Mesendoderm (in vitro differentiated cells): ENCODE results near the gene KIF16B.

Experiments used
- DNase-seq: peaks from one replicate; pipeline ENCODE4 v3.0.0; 2013
- H2AK5ac ChIP-seq: 2 replicates; pipeline ENCODE4 v1.6.1; 2013; ENCODE audit warnings: low read length, inconsistent platforms
- H2BK120ac ChIP-seq: 2 replicates; pipeline ENCODE4 v1.6.1; 2013; ENCODE audit warnings: low read depth, mild to moderate bottlenecking, low read length, moderate library complexity, mixed read lengths
- H2BK15ac ChIP-seq: replicated peaks from 2 replicates; pipeline ENCODE4 v1.6.1; 2013; ENCODE audit warnings: low read depth, mild to moderate bottlenecking, moderate library complexity
- H2BK5ac ChIP-seq: 2 replicates; pipeline ENCODE4 v1.6.1; 2013; ENCODE audit warnings: low read length, inconsistent platforms
- H3K18ac ChIP-seq: 2 replicates; pipeline ENCODE4 v1.6.1; 2013; ENCODE audit warnings: mild to moderate bottlenecking, low read length, mixed read lengths
- H3K23ac ChIP-seq: one replicate; pipeline ENCODE4 v1.6.1; 2013; ENCODE audit warnings: low read length
- H3K27ac ChIP-seq: 2 replicates; pipeline ENCODE4 v1.5.1; 2013; ENCODE audit warnings: low read depth, mild to moderate bottlenecking, inconsistent platforms, low read length, moderate library complexity
- H3K27me3 ChIP-seq: 2 replicates; pipeline ENCODE4 v1.6.1; 2013; ENCODE audit warnings: low read length, control low read depth, mild to moderate bottlenecking, inconsistent platforms; ENCODE audit not compliant: insufficient read depth, poor library complexity
- H3K36me3 ChIP-seq: 2 replicates; pipeline ENCODE4 v1.6.1; 2013; ENCODE audit warnings: low read length, inconsistent platforms; ENCODE audit not compliant: control insufficient read depth, insufficient read depth
- H3K4ac ChIP-seq: one replicate; pipeline ENCODE4 v1.6.1; 2013; ENCODE audit warnings: low read depth, mild to moderate bottlenecking, low read length, moderate library complexity
- H3K4me1 ChIP-seq: 2 replicates; pipeline ENCODE4 v1.6.1; 2013; ENCODE audit warnings: low read depth, low read length, inconsistent platforms; ENCODE audit not compliant: control insufficient read depth
- H3K4me2 ChIP-seq: 2 replicates; pipeline ENCODE4 v1.6.1; 2013; ENCODE audit warnings: low read length
- H3K4me3 ChIP-seq: 2 replicates; pipeline ENCODE4 v1.5.1; 2013; ENCODE audit warnings: mild to moderate bottlenecking, low read length
- H3K56ac ChIP-seq: one replicate; pipeline ENCODE4 v1.6.1; 2013; ENCODE audit warnings: low read length
- H3K79me1 ChIP-seq: 2 replicates; pipeline ENCODE4 v1.6.1; 2013; ENCODE audit warnings: low read length, inconsistent platforms
- H3K79me2 ChIP-seq: 2 replicates; pipeline ENCODE4 v1.6.1; 2013; ENCODE audit warnings: mild to moderate bottlenecking, low read length; ENCODE audit not compliant: control insufficient read depth, insufficient read depth
- H3K9ac ChIP-seq: 2 replicates; pipeline ENCODE4 v1.6.1; 2013; ENCODE audit warnings: low read length, inconsistent platforms
- H4K5ac ChIP-seq: one replicate; pipeline ENCODE4 v1.6.1; 2013; ENCODE audit warnings: low read length
- H4K8ac ChIP-seq: one replicate; pipeline ENCODE4 v1.6.1; 2013; ENCODE audit warnings: low read depth, mild to moderate bottlenecking, control low read depth, low read length, moderate library complexity
- WGBS: extraction: QIAGEN DNeasy Blood & Tissue Kit; methylation state at CpG from one replicate; pipeline ENCODE4 v1.1.7; 2013; ENCODE audit warnings: low lambda C conversion rate, missing lambda C conversion rate; ENCODE audit not compliant: insufficient coverage; ENCODE audit errors: extremely low coverage; 5-methylcytosine and 5-hydroxymethylcytosine counted together

KIF16B gene

DNA sequence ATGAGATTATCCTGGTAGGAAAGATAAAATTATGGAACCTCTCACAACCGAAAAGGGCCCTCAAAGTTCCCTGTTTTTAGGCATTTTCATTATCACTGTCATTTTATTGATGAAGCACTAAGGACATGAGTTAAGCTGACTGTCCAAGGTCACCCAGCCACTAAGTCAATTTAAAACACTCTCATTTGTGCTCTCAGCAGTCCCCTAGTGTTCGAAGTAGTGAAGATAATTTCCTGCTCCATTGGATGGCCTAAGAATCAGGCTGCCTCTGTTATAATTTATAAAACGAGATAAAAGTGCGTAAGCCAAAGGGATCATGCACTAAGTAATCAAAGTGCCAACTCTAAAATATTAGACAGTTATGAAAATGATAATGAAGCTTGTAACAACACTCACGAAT is 169.1 kb downstream of the KIF16B start:
- no peak overlapping the region for H2AK5ac ChIP-seq
- DNase-seq = no peak
- no CpG with 5 or more reads among the region's 5 CpGs for WGBS
- no peaks in the 10 kb centered on the region for H3K79me2 ChIP-seq
- H2BK5ac ChIP-seq = no peak overlapping the region
- H3K4ac ChIP-seq = no peak overlapping the region
- no peak overlapping the region for H3K18ac ChIP-seq
- H3K27me3 ChIP-seq = no peaks in the 10 kb centered on the region
- H4K8ac ChIP-seq = no peak overlapping the region
- no peaks in the 10 kb centered on the region for H3K4me1 ChIP-seq
- no peak overlapping the region for H3K4me2 ChIP-seq
- H2BK120ac ChIP-seq = no peak overlapping the region
- no peak overlapping the region for H3K4me3 ChIP-seq
- no peak overlapping the region for H3K23ac ChIP-seq
- no peaks in the 10 kb centered on the region for H3K36me3 ChIP-seq
- H3K9ac ChIP-seq = no peak overlapping the region
- no peak overlapping the region for H3K56ac ChIP-seq
- H2BK15ac ChIP-seq = no peak overlapping the region
- H4K5ac ChIP-seq = no peak overlapping the region
- no peaks in the 10 kb centered on the region for H3K79me1 ChIP-seq
- no peak overlapping the region for H3K27ac ChIP-seq

DNA sequence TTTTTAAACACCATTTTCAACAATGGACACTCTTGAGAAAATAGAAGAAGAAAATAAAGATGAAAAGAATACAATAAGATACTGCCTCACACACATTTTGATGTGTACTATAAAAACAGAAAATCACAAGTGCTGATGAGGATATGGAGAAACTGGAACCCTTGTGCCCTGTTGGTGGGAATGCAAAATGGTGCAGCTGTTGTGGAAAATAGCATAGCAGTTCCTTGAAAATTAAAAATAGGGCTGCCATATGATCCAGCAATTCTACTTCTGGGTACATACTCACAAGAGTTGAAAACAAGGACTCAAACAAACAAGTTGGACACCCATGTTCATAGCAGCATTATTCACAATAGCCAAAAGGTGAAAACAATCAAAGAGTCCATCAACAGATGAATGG is 173.0 kb downstream of the KIF16B start:
- no peak overlapping the region for H2AK5ac ChIP-seq
- H3K18ac ChIP-seq = no peak overlapping the region
- H3K4ac ChIP-seq = no peak overlapping the region
- H3K4me1 ChIP-seq = no peaks in the 10 kb centered on the region
- no peaks in the 10 kb centered on the region for H3K79me1 ChIP-seq
- H3K56ac ChIP-seq = no peak overlapping the region
- no peak overlapping the region for H2BK5ac ChIP-seq
- H3K27ac ChIP-seq = no peak overlapping the region
- H4K8ac ChIP-seq = no peak overlapping the region
- H4K5ac ChIP-seq = no peak overlapping the region
- no peaks in the 10 kb centered on the region for H3K79me2 ChIP-seq
- no peaks in the 10 kb centered on the region for H3K36me3 ChIP-seq
- H3K4me3 ChIP-seq = no peak overlapping the region
- H3K9ac ChIP-seq = no peak overlapping the region
- no peaks in the 10 kb centered on the region for H3K27me3 ChIP-seq
- no peak for DNase-seq
- no peak overlapping the region for H3K23ac ChIP-seq
- no peak overlapping the region for H2BK120ac ChIP-seq
- H3K4me2 ChIP-seq = no peak overlapping the region
- no peak overlapping the region for H2BK15ac ChIP-seq

DNA sequence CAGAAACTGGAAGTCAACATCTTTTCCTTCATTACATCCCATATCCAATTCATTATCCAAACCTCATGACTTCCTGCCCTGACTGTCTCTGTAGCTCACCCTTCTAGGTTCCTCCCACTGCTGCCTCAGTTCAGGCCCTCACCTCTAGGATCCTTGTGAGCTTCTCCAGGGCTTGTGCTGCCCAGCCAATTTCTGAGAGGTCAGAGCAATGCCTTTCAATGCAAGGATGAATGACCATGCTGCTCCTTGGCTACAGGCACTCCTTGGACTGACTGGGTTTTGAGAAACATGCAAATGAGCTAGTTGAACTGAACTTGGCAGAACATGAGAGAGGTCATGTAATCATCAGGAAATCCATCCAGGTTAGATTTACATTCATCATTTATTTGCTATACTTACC is 173.4 kb downstream of the KIF16B start:
- no peak overlapping the region for H3K27ac ChIP-seq
- no peak overlapping the region for H3K23ac ChIP-seq
- H3K9ac ChIP-seq = no peak overlapping the region
- no peak overlapping the region for H3K4ac ChIP-seq
- H3K56ac ChIP-seq = no peak overlapping the region
- no peaks in the 10 kb centered on the region for H3K79me1 ChIP-seq
- H3K4me3 ChIP-seq = no peak overlapping the region
- no peaks in the 10 kb centered on the region for H3K27me3 ChIP-seq
- no peak for DNase-seq
- H3K4me2 ChIP-seq = no peak overlapping the region
- no peaks in the 10 kb centered on the region for H3K36me3 ChIP-seq
- no peaks in the 10 kb centered on the region for H3K4me1 ChIP-seq
- no peak overlapping the region for H4K8ac ChIP-seq
- no peak overlapping the region for H3K18ac ChIP-seq
- H2BK120ac ChIP-seq = no peak overlapping the region
- no peak overlapping the region for H2AK5ac ChIP-seq
- no peaks in the 10 kb centered on the region for H3K79me2 ChIP-seq
- H2BK15ac ChIP-seq = no peak overlapping the region
- no peak overlapping the region for H2BK5ac ChIP-seq
- no peak overlapping the region for H4K5ac ChIP-seq

DNA sequence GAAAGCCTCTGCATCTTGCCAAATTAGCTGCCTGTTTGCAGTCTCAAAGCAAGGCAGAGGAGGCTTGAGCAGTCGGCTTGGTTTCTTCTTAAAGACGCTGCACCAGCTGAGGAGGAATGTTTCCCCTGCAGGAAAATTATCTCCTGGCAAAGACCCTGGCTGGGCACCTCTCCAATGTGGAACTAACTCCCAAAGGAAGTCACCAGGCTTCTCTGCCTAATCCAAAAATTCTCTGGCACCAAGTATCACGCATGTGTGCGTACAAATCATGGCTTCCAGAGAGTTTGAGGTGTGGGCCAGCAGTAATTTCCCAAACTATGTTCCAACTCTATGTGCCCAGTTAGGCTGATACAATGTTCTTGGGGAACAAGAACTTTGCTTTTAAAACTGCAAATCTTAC is 176.2 kb downstream of the KIF16B start:
- H3K18ac ChIP-seq = no peak overlapping the region
- DNase-seq = no peak
- no peak overlapping the region for H3K56ac ChIP-seq
- H3K4me1 ChIP-seq = no peaks in the 10 kb centered on the region
- H3K4ac ChIP-seq = no peak overlapping the region
- H3K9ac ChIP-seq = no peak overlapping the region
- no CpG with 5 or more reads among the region's 4 CpGs for WGBS
- H2BK5ac ChIP-seq = no peak overlapping the region
- H3K23ac ChIP-seq = no peak overlapping the region
- no peak overlapping the region for H4K5ac ChIP-seq
- H2AK5ac ChIP-seq = no peak overlapping the region
- H3K79me2 ChIP-seq = no peaks in the 10 kb centered on the region
- H4K8ac ChIP-seq = no peak overlapping the region
- no peaks in the 10 kb centered on the region for H3K36me3 ChIP-seq
- H3K4me3 ChIP-seq = no peak overlapping the region
- H3K4me2 ChIP-seq = no peak overlapping the region
- H3K79me1 ChIP-seq = no peaks in the 10 kb centered on the region
- no peaks in the 10 kb centered on the region for H3K27me3 ChIP-seq
- no peak overlapping the region for H3K27ac ChIP-seq
- H2BK15ac ChIP-seq = no peak overlapping the region
- no peak overlapping the region for H2BK120ac ChIP-seq

DNA sequence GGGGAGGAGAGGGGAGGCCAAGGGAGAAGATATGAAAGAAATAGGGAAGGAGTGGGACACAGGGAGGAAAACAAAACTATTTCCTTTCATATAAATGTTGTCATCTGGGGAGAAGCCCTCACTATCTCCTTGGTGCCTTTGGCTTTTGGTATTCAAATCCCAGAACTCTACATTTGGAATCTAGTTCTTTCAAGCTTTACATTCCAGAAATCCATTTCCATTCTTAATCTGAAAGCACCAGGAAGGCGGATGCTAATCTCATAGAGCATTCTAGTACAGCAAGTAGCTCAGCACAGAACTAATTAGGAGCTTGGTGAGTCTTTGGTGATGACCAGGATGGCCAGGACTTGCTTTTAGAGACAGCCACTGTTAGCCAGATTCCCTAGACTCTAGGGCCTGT is 177.9 kb downstream of the KIF16B start:
- no CpG with 5 or more reads among the region's 1 CpG for WGBS
- Histone ChIP-seq H3K79me2 (no peaks in the 10 kb centered on the region), H4K5ac (no peak overlapping the region), H3K18ac (no peak overlapping the region), H3K56ac (no peak overlapping the region), H4K8ac (no peak overlapping the region), H2BK5ac (no peak overlapping the region), H2BK15ac (no peak overlapping the region), H3K4me1 (no peaks in the 10 kb centered on the region), H3K36me3 (no peaks in the 10 kb centered on the region), H2AK5ac (no peak overlapping the region), H3K27me3 (no peaks in the 10 kb centered on the region), H3K4me3 (no peak overlapping the region), H3K9ac (no peak overlapping the region), H3K27ac (no peak overlapping the region), H3K4me2 (no peak overlapping the region), H3K79me1 (no peaks in the 10 kb centered on the region), H2BK120ac (no peak overlapping the region), H3K4ac (no peak overlapping the region), H3K23ac (no peak overlapping the region)
- no peak for DNase-seq

DNA sequence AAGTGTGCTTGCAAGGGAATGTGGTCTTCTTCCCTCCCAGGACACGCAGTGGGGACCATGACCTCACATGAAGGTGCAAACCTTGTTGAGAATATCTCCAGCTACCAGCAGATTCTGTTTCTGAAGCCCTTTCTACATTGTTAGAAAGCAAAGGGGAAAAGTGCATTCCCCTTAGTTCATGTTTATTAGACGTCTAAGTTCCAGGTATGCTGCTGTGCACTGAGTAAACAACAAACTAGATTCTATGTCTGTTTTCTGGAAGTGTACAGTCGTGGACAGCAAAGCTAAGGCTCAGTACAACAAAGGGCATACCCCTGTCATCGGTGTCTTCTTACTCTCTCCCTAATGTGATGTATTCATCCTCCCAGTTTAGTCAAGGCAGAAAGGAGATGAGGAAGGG is 178.5 kb downstream of the KIF16B start:
- no peaks in the 10 kb centered on the region for H3K79me1 ChIP-seq
- no peak overlapping the region for H3K4me2 ChIP-seq
- H3K4ac ChIP-seq = no peak overlapping the region
- no CpG with 5 or more reads among the region's 4 CpGs for WGBS
- no peak overlapping the region for H3K23ac ChIP-seq
- no peaks in the 10 kb centered on the region for H3K27me3 ChIP-seq
- no peak overlapping the region for H2BK5ac ChIP-seq
- no peaks in the 10 kb centered on the region for H3K36me3 ChIP-seq
- H3K79me2 ChIP-seq = no peaks in the 10 kb centered on the region
- H3K27ac ChIP-seq = no peak overlapping the region
- H3K4me1 ChIP-seq = no peaks in the 10 kb centered on the region
- no peak overlapping the region for H3K4me3 ChIP-seq
- no peak overlapping the region for H3K18ac ChIP-seq
- H4K5ac ChIP-seq = no peak overlapping the region
- H4K8ac ChIP-seq = no peak overlapping the region
- no peak overlapping the region for H3K56ac ChIP-seq
- H2AK5ac ChIP-seq = no peak overlapping the region
- no peak overlapping the region for H2BK120ac ChIP-seq
- no peak overlapping the region for H2BK15ac ChIP-seq
- no peak overlapping the region for H3K9ac ChIP-seq
- no peak for DNase-seq
